ENCODE results near the gene TMSB4X. TPM values are rescaled to one million over a fixed set of nuclear protein-coding genes. Genes with fewer than 3 reads are reported as not detected.

The TMSB4X gene
- polyA plus RNA-seq, 3 donors = 15,641 to 31,074 (median 27,127) TPM

DNA sequence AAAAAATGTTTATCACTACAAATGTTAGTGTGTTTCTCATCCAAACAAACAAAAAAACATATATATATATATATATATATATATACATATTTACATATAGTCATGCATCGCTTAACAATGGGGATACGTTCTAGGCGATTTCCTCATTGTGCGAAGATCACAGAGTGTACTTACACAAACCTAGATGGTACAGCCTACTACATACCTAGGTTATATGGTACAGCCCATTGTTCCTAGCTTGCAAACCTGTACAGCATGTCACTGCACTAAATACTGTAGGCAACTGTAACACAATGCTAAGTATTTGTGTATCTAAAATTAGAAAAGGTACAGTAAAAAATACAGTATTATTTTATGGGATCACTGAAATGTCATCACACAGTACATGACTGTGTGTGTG is 16.4 kb upstream of the TMSB4X start:
- Histone ChIP-seq H3K4me2 (replicated peaks; ENCODE audit: extremely low read depth, low read length, poor library complexity, severe bottlenecking) (no peak overlapping the region), H3K4me3 (replicated peaks in 1 of 3; ENCODE audit: low read depth in 2 of 3, low read length in 3 of 3) (no peak overlapping the region), H3K27me3 (ENCODE audit: control insufficient read depth in 2 of 2, insufficient read depth in 2 of 2, low read length in 2 of 2) (peaks cover 0 to 4% of the 10 kb centered on the region in 2 donors), H3K9me3 (replicated peaks in 1 of 2; ENCODE audit: control insufficient read depth in 1 of 2, insufficient read depth in 1 of 2, low read length in 2 of 2) (no peaks in the 10 kb centered on the region), H3K79me2 (ENCODE audit: insufficient read depth, low read length) (peaks cover 21% of the 10 kb centered on the region), H3K27ac (ENCODE audit: low read depth in 1 of 2, low read length in 2 of 2) (peak overlapping the region in 1 of 2 donors; percentile 98), H3K4me1 (ENCODE audit: control insufficient read depth in 1 of 2, insufficient read depth in 2 of 2, low read length in 2 of 2) (peaks cover 77 to 86% of the 10 kb centered on the region in 2 donors), H3K36me3 (replicated peaks in 1 of 2; ENCODE audit: control insufficient read depth in 1 of 2, insufficient read depth in 2 of 2, low read length in 2 of 2) (no peaks in the 10 kb centered on the region), H2AFZ (ENCODE audit: insufficient read depth, low read depth, low read length, poor library complexity, severe bottlenecking) (no peak overlapping the region), H3K9ac (ENCODE audit: insufficient read depth, low read length, poor library complexity, severe bottlenecking) (no peak overlapping the region), H4K20me1 (ENCODE audit: insufficient read depth, low read length) (no peaks in the 10 kb centered on the region)
- Mint-ChIP-seq H3K27me3 (ENCODE audit: low read depth in 3 of 3) (peaks cover 0 to 24% (median 0%) of the 10 kb centered on the region in 3 donors), H3K9me3 (peaks cover 0 to 25% (median 5%) of the 10 kb centered on the region in 7 donors), H3K4me3 (no peak overlapping the region), H3K4me1 (peaks cover 59% of the 10 kb centered on the region), H3K36me3 (no peaks in the 10 kb centered on the region), H3K27ac (peak overlapping the region in 2 of 7 donors; percentile 81 to 99)
- no peak for DNase-seq
- TF ChIP-seq, protein P1, sequence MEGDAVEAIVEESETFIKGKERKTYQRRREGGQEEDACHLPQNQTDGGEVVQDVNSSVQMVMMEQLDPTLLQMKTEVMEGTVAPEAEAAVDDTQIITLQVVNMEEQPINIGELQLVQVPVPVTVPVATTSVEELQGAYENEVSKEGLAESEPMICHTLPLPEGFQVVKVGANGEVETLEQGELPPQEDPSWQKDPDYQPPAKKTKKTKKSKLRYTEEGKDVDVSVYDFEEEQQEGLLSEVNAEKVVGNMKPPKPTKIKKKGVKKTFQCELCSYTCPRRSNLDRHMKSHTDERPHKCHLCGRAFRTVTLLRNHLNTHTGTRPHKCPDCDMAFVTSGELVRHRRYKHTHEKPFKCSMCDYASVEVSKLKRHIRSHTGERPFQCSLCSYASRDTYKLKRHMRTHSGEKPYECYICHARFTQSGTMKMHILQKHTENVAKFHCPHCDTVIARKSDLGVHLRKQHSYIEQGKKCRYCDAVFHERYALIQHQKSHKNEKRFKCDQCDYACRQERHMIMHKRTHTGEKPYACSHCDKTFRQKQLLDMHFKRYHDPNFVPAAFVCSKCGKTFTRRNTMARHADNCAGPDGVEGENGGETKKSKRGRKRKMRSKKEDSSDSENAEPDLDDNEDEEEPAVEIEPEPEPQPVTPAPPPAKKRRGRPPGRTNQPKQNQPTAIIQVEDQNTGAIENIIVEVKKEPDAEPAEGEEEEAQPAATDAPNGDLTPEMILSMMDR (IDR thresholded peaks at IDR 0.05) = no peak
- WGBS (ENCODE audit: insufficient coverage) = no CpG with 5 or more reads among the region's 4 CpGs
- intact Hi-C loops (cut with micrococcal nuclease) = loop anchor here (10.0 kb wide), 2 partner anchors 46 to 536 kb away; no protein-coding TSS in a partner anchor

GRCh38 chrX:12961196-12961718 is 13.7 kb upstream of the TMSB4X start:
- H3K27ac ChIP-seq (ENCODE audit: low read depth in 1 of 2, low read length in 2 of 2) = peak overlapping the region; percentile 64 to 69
- peaks cover 0 to 22% (median 0%) of the 10 kb centered on the region in 3 donors for H3K27me3 Mint-ChIP-seq (ENCODE audit: low read depth in 3 of 3)
- H3K9me3 ChIP-seq (replicated peaks in 1 of 2; ENCODE audit: control insufficient read depth in 1 of 2, insufficient read depth in 1 of 2, low read length in 2 of 2) = no peaks in the 10 kb centered on the region
- DNase-seq = peak in 2 of 3 donors; percentile 34 to 44
- H4K20me1 ChIP-seq (ENCODE audit: insufficient read depth, low read length) = no peaks in the 10 kb centered on the region
- H3K36me3 Mint-ChIP-seq = no peaks in the 10 kb centered on the region
- intact Hi-C loops (cut with micrococcal nuclease) = no loop called here
- peak overlapping the region; percentile 12 for H3K4me2 ChIP-seq (replicated peaks; ENCODE audit: extremely low read depth, low read length, poor library complexity, severe bottlenecking)
- TF ChIP-seq, protein P1 (IDR thresholded peaks at IDR 0.05) = peak; percentile 10
- H3K27me3 ChIP-seq (ENCODE audit: control insufficient read depth in 2 of 2, insufficient read depth in 2 of 2, low read length in 2 of 2) = peaks cover 0 to 4% of the 10 kb centered on the region in 2 donors
- H3K79me2 ChIP-seq (ENCODE audit: insufficient read depth, low read length) = peaks cover 2% of the 10 kb centered on the region
- H3K4me3 ChIP-seq (replicated peaks in 1 of 3; ENCODE audit: low read depth in 2 of 3, low read length in 3 of 3) = peak overlapping the region in 1 of 3 experiments; percentile 21
- H3K36me3 ChIP-seq (replicated peaks in 1 of 2; ENCODE audit: control insufficient read depth in 1 of 2, insufficient read depth in 2 of 2, low read length in 2 of 2) = no peaks in the 10 kb centered on the region
- no peak overlapping the region for H2AFZ ChIP-seq (ENCODE audit: insufficient read depth, low read depth, low read length, poor library complexity, severe bottlenecking)
- no peak overlapping the region for H3K9ac ChIP-seq (ENCODE audit: insufficient read depth, low read length, poor library complexity, severe bottlenecking)
- peaks cover 41% of the 10 kb centered on the region for H3K4me1 Mint-ChIP-seq
- H3K9me3 Mint-ChIP-seq = peaks cover 0 to 18% (median 0%) of the 10 kb centered on the region in 7 donors
- H3K27ac Mint-ChIP-seq = peak overlapping the region; percentile 72 to 93 (median 83)
- no CpG with 5 or more reads among the region's 2 CpGs for WGBS (ENCODE audit: insufficient coverage)
- H3K4me1 ChIP-seq (ENCODE audit: control insufficient read depth in 1 of 2, insufficient read depth in 2 of 2, low read length in 2 of 2) = peaks cover 49 to 58% of the 10 kb centered on the region in 2 donors
- peak overlapping the region in 1 of 2 donors; percentile 11 for H3K4me3 Mint-ChIP-seq
